Retinal pigment epithelial cell (primary cell): Measurements from ENCODE around the gene SLC7A1.
A peak's percentile ranks its signal among the peaks of the same experiment; 100 is the strongest.

Source experiments
- DNase-seq: peaks from one replicate; pipeline ENCODE4 v3.0.0-alpha.2; 2010; ENCODE audit warnings: low read depth
- H3K4me3 ChIP-seq: 2 replicates; pipeline ENCODE4 v1.5.1; 2011; ENCODE audit warnings: mild to moderate bottlenecking, low read length, control low read depth, moderate library complexity
- TF ChIP-seq, protein P1 (sequence below): conservative IDR thresholded peaks from 2 replicates; pipeline ENCODE4 v1.5.1; 2011; ENCODE audit warnings: low read depth, low read length, control low read depth, inconsistent platforms

The SLC7A1 gene

DNA sequence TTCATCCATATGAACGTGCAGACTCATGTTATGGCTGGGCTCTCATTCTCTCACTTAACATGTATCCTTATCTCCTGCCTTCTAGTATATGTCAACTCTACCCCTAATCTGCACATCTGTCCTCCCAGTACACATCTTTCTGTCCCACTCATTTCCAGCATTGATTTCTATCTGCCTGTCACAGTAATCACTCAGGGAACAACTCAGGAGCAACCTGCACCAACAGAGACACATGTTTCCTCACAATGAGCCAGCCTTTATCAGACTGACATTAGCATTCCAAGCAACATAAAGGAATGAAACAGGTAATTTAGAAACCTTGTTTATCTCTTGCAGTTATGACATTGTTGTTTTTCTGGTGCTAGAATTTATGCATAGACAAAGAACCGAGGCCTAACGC, 17.6 kb upstream of the SLC7A1 start:
- H3K4me3 ChIP-seq, result no peak overlapping the region
- TF ChIP-seq, protein P1, sequence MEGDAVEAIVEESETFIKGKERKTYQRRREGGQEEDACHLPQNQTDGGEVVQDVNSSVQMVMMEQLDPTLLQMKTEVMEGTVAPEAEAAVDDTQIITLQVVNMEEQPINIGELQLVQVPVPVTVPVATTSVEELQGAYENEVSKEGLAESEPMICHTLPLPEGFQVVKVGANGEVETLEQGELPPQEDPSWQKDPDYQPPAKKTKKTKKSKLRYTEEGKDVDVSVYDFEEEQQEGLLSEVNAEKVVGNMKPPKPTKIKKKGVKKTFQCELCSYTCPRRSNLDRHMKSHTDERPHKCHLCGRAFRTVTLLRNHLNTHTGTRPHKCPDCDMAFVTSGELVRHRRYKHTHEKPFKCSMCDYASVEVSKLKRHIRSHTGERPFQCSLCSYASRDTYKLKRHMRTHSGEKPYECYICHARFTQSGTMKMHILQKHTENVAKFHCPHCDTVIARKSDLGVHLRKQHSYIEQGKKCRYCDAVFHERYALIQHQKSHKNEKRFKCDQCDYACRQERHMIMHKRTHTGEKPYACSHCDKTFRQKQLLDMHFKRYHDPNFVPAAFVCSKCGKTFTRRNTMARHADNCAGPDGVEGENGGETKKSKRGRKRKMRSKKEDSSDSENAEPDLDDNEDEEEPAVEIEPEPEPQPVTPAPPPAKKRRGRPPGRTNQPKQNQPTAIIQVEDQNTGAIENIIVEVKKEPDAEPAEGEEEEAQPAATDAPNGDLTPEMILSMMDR, result no peak
- DNase-seq, result no peak

DNA sequence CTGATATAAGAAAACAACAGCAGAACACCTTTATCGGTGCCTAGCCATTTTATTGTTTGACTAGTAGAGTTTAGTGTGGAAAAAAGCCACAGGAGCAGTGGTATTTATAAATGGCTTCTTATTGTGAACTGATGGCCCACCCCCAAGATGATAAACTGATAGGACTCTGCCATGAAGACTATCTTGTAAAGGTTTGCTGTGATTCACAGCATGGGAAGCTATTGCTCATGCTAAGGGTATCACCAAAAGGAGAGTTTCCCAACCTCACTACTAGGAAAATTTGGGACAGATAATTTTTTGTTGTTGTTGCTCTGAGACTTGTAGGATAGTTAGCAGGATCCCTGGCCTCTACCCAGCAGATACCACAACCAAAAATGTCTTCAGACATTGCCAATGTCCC, 12.0 kb upstream of the SLC7A1 start:
- DNase-seq, result no peak
- TF ChIP-seq, protein P1, result no peak
- H3K4me3 ChIP-seq, result no peak overlapping the region

DNA sequence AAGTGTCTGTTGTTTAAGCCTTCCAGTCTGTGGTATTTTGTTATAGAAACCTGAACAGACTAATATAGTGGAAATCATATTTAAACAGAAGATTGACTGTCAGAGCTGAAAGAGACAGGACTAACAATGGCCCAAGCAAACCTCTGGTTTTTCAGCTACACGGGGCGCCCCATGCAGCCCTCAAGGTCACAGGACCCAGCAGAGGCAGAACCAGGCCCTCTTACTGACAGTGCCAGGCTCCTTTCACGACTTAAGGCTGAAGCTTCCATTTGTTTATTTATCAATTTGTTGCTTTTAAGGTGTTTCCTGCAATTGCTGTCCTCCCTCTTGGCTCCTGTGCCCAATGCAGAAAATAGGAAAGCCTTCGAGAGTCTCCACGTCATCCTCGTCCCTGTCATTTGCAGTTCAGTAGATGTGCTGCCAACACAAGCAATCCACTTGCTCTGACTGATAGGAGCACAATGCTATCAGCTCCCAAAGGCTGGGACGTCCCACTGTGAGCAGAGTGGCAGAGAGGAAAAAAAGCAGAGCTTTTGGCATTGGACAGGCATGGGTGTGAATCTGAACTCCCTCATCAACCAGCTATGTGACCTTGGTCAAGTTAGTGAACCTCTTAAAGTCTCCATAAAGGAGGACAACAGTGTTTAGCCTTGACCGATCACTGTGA, 10.5 kb upstream of the SLC7A1 start:
- DNase-seq, result no peak
- H3K4me3 ChIP-seq, result no peak overlapping the region
- TF ChIP-seq, protein P1, result no peak

DNA sequence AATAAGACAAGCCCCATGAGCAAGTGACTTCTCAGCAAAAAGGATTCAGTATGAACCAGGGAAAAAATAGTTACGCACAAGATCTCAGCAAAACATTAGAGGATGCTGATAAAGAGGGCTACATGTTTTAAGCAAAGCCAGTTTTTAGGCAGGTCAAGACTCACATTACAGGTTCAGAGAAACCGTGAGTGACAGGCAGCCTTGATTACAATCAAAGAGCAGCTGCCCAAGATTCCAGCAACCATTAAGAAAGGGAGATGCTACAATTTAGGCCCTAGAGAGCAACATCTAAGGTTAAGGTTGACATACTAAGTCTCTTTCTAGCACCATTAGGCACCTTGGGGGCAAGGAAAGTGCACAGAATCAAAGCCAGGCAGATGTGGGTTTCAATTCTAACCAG, 2.8 kb upstream of the SLC7A1 start:
- H3K4me3 ChIP-seq, result no peak overlapping the region
- TF ChIP-seq, protein P1, result no peak
- no peak for DNase-seq

DNA sequence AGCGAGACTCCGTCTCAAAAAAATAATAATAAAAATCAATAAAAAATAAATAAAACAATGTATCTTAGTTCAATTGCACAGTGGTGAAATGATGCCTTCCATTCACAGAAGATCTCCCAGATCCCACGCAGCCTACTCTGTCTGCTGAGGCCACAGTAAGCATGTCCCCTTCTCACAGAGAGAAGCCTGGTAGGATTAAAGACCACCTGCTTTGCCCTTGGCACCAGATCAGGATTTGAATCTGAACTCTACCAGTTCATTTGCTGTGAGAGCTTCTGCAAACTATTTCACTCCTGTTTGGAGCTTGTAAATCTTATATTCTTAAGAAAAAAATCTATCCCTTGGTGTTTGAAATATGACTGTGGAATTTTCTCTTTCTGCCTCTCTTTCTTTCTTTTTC, 2.2 kb upstream of the SLC7A1 start:
- DNase-seq, result no peak
- no peak overlapping the region for H3K4me3 ChIP-seq
- TF ChIP-seq, protein P1, result no peak

DNA sequence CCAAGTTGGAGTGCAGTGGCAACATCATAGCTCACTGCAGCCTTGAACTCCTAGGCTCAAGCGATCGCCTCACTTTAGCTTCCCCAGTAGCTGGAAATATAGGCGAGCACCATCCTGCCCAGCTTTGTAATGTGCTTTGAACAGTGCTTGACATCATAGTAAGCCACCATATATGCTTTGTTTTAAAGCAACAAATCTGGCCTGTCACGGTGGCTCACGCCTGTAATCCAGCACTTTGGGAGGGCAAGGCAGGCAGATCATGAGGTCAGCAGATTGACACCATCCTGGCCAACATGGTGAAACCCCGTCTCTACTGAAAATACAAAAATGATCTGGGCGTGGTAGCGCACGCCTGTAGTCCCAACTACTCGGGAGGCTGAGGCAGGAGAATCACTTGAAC, 1.8 kb upstream of the SLC7A1 start:
- no peak for DNase-seq
- TF ChIP-seq, protein P1, result no peak
- H3K4me3 ChIP-seq, result no peak overlapping the region

DNA sequence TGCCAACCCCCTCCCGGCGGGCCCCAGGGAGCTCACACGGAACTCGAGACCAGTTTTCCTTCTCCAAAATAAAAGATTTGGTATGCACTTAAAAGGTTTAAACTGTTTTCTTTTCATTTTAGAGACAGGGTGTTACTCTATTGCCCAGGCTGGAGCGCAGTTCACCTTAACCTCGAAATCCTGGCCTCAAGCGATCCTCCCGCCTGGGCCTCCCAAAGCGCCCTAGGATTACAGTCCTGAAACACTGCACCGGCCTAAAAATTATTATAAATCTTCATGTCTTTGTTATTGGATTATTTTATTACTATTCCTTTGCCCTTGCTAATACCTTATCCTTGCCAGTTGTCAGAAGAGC, 553 bp upstream of the SLC7A1 start:
- no peak for DNase-seq
- H3K4me3 ChIP-seq, result peak overlapping the region; percentile 55
- TF ChIP-seq, protein P1, result no peak
